Stomach (tissue), 4 donors: ENCODE results near the gene PCBD2.

ENCODE experiments used
- EP300 ChIP-seq: sonication (generic); formaldehyde crosslinking; IDR thresholded peaks from one replicate; pipeline ENCODE4 v1.6.1; 2017; ENCODE audit warnings: antibody characterized with exemption
- POLR2A ChIP-seq, 4 donors: fragments of 450-650 bp; IDR thresholded peaks; one replicate each; pipeline ENCODE4 v1.6.1; 2016; ENCODE audit warnings: antibody characterized with exemption in 4 of 4, control low read depth in 2 of 4, mild to moderate bottlenecking in 1 of 4, moderate library complexity in 1 of 4
- POLR2AphosphoS5 ChIP-seq, 3 donors: sonication (generic); formaldehyde crosslinking; IDR thresholded peaks; one replicate each; pipeline ENCODE4 v1.6.1; 2016; ENCODE audit warnings: antibody characterized with exemption in 3 of 3
- TF ChIP-seq, protein P1 (sequence below), 7 experiments: fragments of 450-650 bp in 4 of 7; fragments of 200-600 bp in 3 of 7; sonication (generic) in 3 of 7; IDR thresholded peaks; one replicate each; pipeline ENCODE4 v1.5.1; 2016 to 2019; ENCODE audit warnings: antibody characterized with exemption in 7 of 7, control low read depth in 2 of 7, mild to moderate bottlenecking in 1 of 7

DNA sequence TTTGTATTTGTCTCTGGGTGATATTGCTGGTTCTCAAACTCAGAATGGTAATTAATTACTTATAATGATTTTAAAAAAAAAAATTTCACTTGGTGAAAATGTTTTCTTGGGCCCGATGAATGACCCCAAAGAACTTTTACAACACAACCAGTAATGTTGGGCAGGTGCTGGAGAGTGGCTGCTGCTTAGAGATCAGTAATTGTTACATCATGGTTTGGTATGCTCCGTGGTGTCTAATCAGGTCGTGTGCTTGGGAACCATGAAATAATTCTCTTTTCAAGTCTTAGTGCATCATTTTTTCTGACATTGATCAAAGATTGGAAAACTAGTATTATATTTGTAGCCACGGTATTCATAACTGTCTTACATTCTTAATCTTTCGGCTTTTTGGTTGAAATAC, 29.3 kb downstream of the PCBD2 start:
- TF ChIP-seq, protein P1, sequence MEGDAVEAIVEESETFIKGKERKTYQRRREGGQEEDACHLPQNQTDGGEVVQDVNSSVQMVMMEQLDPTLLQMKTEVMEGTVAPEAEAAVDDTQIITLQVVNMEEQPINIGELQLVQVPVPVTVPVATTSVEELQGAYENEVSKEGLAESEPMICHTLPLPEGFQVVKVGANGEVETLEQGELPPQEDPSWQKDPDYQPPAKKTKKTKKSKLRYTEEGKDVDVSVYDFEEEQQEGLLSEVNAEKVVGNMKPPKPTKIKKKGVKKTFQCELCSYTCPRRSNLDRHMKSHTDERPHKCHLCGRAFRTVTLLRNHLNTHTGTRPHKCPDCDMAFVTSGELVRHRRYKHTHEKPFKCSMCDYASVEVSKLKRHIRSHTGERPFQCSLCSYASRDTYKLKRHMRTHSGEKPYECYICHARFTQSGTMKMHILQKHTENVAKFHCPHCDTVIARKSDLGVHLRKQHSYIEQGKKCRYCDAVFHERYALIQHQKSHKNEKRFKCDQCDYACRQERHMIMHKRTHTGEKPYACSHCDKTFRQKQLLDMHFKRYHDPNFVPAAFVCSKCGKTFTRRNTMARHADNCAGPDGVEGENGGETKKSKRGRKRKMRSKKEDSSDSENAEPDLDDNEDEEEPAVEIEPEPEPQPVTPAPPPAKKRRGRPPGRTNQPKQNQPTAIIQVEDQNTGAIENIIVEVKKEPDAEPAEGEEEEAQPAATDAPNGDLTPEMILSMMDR (IDR thresholded peaks at IDR 0.05) = no peak
- TF ChIP-seq POLR2AphosphoS5 (IDR thresholded peaks at IDR 0.05) = no peak
- no peak for TF ChIP-seq POLR2A (IDR thresholded peaks at IDR 0.05)
- no peak for TF ChIP-seq EP300
